Immature natural killer cell (primary cell): ENCODE measurements around the gene TMCO5A. TPM values are rescaled to one million over a fixed set of nuclear protein-coding genes. Genes with fewer than 3 reads are reported as not detected.
"Not testable (repeated sequence)": the region's sequence is repeated elsewhere in the genome, so short reads cannot be mapped to it uniquely, and the experiment has no call there.

Source experiments
- DNase-seq, 3 donors: peaks; one replicate each; pipeline ENCODE4 v3.0.0; 2022; ENCODE audit warnings: mixed read lengths in 1 of 3
- H3K27ac Mint-ChIP-seq, 6 donors: one replicate each; pipeline ENCODE4 v1.8.0; 2020; ENCODE audit warnings: mixed read lengths in 6 of 6, mild to moderate bottlenecking in 5 of 6, inconsistent platforms in 4 of 6, moderate library complexity in 3 of 6
- H3K27me3 Mint-ChIP-seq, 3 donors: one replicate each; pipeline ENCODE4 v1.8.0; 2020 to 2021; ENCODE audit warnings: low read depth in 3 of 3, mild to moderate bottlenecking in 3 of 3, mixed read lengths in 3 of 3, moderate library complexity in 3 of 3, inconsistent platforms in 1 of 3
- H3K36me3 Mint-ChIP-seq, 3 donors: one replicate each; pipeline ENCODE4 v1.8.0; 2020; ENCODE audit warnings: mixed read lengths in 3 of 3, inconsistent platforms in 2 of 3, mild to moderate bottlenecking in 2 of 3
- H3K4me1 Mint-ChIP-seq, 2 donors: one replicate each; pipeline ENCODE4 v1.8.0; 2020; ENCODE audit warnings: inconsistent platforms in 2 of 2, mild to moderate bottlenecking in 2 of 2, mixed read lengths in 2 of 2, moderate library complexity in 1 of 2
- H3K4me3 Mint-ChIP-seq, 5 donors: one replicate each; pipeline ENCODE4 v1.8.0; 2020; ENCODE audit warnings: mild to moderate bottlenecking in 5 of 5, mixed read lengths in 5 of 5, inconsistent platforms in 3 of 5, moderate library complexity in 3 of 5
- H3K9me3 Mint-ChIP-seq, 6 donors: one replicate each; pipeline ENCODE4 v1.8.0; 2020; ENCODE audit warnings: mild to moderate bottlenecking in 6 of 6, mixed read lengths in 6 of 6, inconsistent platforms in 4 of 6, moderate library complexity in 3 of 6
- polyA plus RNA-seq, 3 donors: library from polyadenylated mRNA; unstranded; fragments of 300-500 nt; fragmentation: Illumina TruSeq; gene quantifications; one replicate each; pipeline ENCODE4 v1.2.3, GENCODE V29; 2021

Gene TMCO5A
- polyA plus RNA-seq, 3 donors from 2014 or later = not detected

- Mint-ChIP-seq H3K4me3 (no peak overlapping the region), H3K36me3 (no peaks in the 10 kb centered on the region), H3K27me3 (peaks cover 0 to 2% (median 1%) of the 10 kb centered on the region in 3 donors), H3K4me1 (no peaks in the 10 kb centered on the region), H3K9me3 (peaks cover 0 to 5% (median 2%) of the 10 kb centered on the region in 6 donors), H3K27ac (no peak overlapping the region)
- no peak for DNase-seq
Measured at GRCh38 chr15:37931321-37931720, 3.1 kb upstream of the TMCO5A start.

- no peak overlapping the region for H3K4me3 Mint-ChIP-seq
- DNase-seq = no peak
- H3K36me3 Mint-ChIP-seq = no peaks in the 10 kb centered on the region
- H3K9me3 Mint-ChIP-seq = peaks cover 0 to 5% (median 2%) of the 10 kb centered on the region in 6 donors
- H3K4me1 Mint-ChIP-seq = no peaks in the 10 kb centered on the region
- no peak overlapping the region for H3K27ac Mint-ChIP-seq
- H3K27me3 Mint-ChIP-seq = peaks cover 0 to 2% (median 1%) of the 10 kb centered on the region in 3 donors
Measured at GRCh38 chr15:37931868-37932267, 2.6 kb upstream of the TMCO5A start.

GRCh38 chr15:37932549-37932948 is 1.9 kb upstream of the TMCO5A start:
- no peaks in the 10 kb centered on the region for H3K4me1 Mint-ChIP-seq
- peaks cover 0 to 5% (median 2%) of the 10 kb centered on the region in 6 donors for H3K9me3 Mint-ChIP-seq
- no peak for DNase-seq
- no peak overlapping the region for H3K27ac Mint-ChIP-seq
- no peak overlapping the region for H3K4me3 Mint-ChIP-seq
- H3K36me3 Mint-ChIP-seq = no peaks in the 10 kb centered on the region
- H3K27me3 Mint-ChIP-seq = peaks cover 0 to 2% (median 1%) of the 10 kb centered on the region in 3 donors

GRCh38 chr15:37933666-37934065 is 774 bp upstream of the TMCO5A start:
- Mint-ChIP-seq H3K9me3 (peaks cover 0 to 3% (median 1%) of the 10 kb centered on the region in 6 donors), H3K4me1 (no peaks in the 10 kb centered on the region)

GRCh38 chr15:37940876-37941275 is 6.4 kb downstream of the TMCO5A start:
- no peak for DNase-seq
- H3K9me3 Mint-ChIP-seq = peaks cover 0 to under 1% (median 0%) of the 10 kb centered on the region in 6 donors

More at GRCh38 chr15:37933666-37934065, 774 bp upstream of the TMCO5A start:
- Mint-ChIP-seq H3K4me3 (no peak overlapping the region), H3K27ac (no peak overlapping the region), H3K36me3 (no peaks in the 10 kb centered on the region), H3K27me3 (peaks cover 0 to 2% (median 1%) of the 10 kb centered on the region in 3 donors)
- no peak for DNase-seq

GRCh38 chr15:37941779-37942178 is 7.3 kb downstream of the TMCO5A start:
- H3K4me3 Mint-ChIP-seq = no peak overlapping the region
- H3K27ac Mint-ChIP-seq = no peak overlapping the region
- no peaks in the 10 kb centered on the region for H3K4me1 Mint-ChIP-seq

More at GRCh38 chr15:37940876-37941275, 6.4 kb downstream of the TMCO5A start:
- Mint-ChIP-seq H3K4me3 (no peak overlapping the region), H3K4me1 (no peaks in the 10 kb centered on the region), H3K27ac (no peak overlapping the region), H3K27me3 (peaks cover under 1 to 4% (median 2%) of the 10 kb centered on the region in 3 donors), H3K36me3 (no peaks in the 10 kb centered on the region)

GRCh38 chr15:37951999-37952398 is 17.6 kb downstream of the TMCO5A start:
- no peak overlapping the region for H3K4me3 Mint-ChIP-seq
- H3K9me3 Mint-ChIP-seq = peaks cover 0 to 12% (median 3%) of the 10 kb centered on the region in 6 donors
- no peaks in the 10 kb centered on the region for H3K4me1 Mint-ChIP-seq
- peaks cover 2 to 7% (median 5%) of the 10 kb centered on the region in 3 donors for H3K27me3 Mint-ChIP-seq
- H3K36me3 Mint-ChIP-seq = no peaks in the 10 kb centered on the region
- no peak for DNase-seq
- H3K27ac Mint-ChIP-seq = no peak overlapping the region

More at GRCh38 chr15:37941779-37942178, 7.3 kb downstream of the TMCO5A start:
- no peak for DNase-seq
- peaks cover 0 to 4% (median 0%) of the 10 kb centered on the region in 6 donors for H3K9me3 Mint-ChIP-seq
- H3K27me3 Mint-ChIP-seq = peaks cover 2 to 4% (median 3%) of the 10 kb centered on the region in 3 donors
- H3K36me3 Mint-ChIP-seq = no peaks in the 10 kb centered on the region

GRCh38 chr15:37960742-37961141 is 26.3 kb downstream of the TMCO5A start:
- peaks cover 0 to 14% (median 4%) of the 10 kb centered on the region in 6 donors for H3K9me3 Mint-ChIP-seq
- H3K4me3 Mint-ChIP-seq, H3K36me3 Mint-ChIP-seq, DNase-seq, H3K27ac Mint-ChIP-seq, H3K27me3 Mint-ChIP-seq, H3K4me1 Mint-ChIP-seq: not testable (repeated sequence)

- Mint-ChIP-seq H3K9me3 (peaks cover 0 to 14% (median under 1%) of the 10 kb centered on the region in 6 donors), H3K36me3 (no peaks in the 10 kb centered on the region), H3K4me1 (no peaks in the 10 kb centered on the region), H3K27me3 (peaks cover 0 to 3% (median 3%) of the 10 kb centered on the region in 3 donors), H3K27ac (no peak overlapping the region), H3K4me3 (no peak overlapping the region)
- DNase-seq = no peak
Measured at GRCh38 chr15:37967788-37968187, 33.3 kb downstream of the TMCO5A start.

GRCh38 chr15:37973856-37974255 is 39.4 kb downstream of the TMCO5A start:
- Mint-ChIP-seq H3K27me3 (peaks cover 1 to 13% (median 8%) of the 10 kb centered on the region in 3 donors), H3K4me3 (no peak overlapping the region), H3K36me3 (no peaks in the 10 kb centered on the region), H3K9me3 (peaks cover 0 to 16% (median 0%) of the 10 kb centered on the region in 6 donors), H3K27ac (no peak overlapping the region), H3K4me1 (no peaks in the 10 kb centered on the region)
- no peak for DNase-seq

GRCh38 chr15:37978231-37978630 is 43.8 kb downstream of the TMCO5A start:
- H3K27me3 Mint-ChIP-seq = peaks cover 1 to 13% (median 12%) of the 10 kb centered on the region in 3 donors
- H3K27ac Mint-ChIP-seq = no peak overlapping the region
- no peaks in the 10 kb centered on the region for H3K4me1 Mint-ChIP-seq
- H3K9me3 Mint-ChIP-seq = peaks cover 0 to 8% (median 0%) of the 10 kb centered on the region in 6 donors
- DNase-seq = no peak
- no peak overlapping the region for H3K4me3 Mint-ChIP-seq
- H3K36me3 Mint-ChIP-seq = no peaks in the 10 kb centered on the region

- no peak overlapping the region for H3K27ac Mint-ChIP-seq
- no peaks in the 10 kb centered on the region for H3K4me1 Mint-ChIP-seq
- H3K36me3 Mint-ChIP-seq = no peaks in the 10 kb centered on the region
- no peak overlapping the region for H3K4me3 Mint-ChIP-seq
- H3K9me3 Mint-ChIP-seq = peaks cover 0 to 5% (median 0%) of the 10 kb centered on the region in 6 donors
- H3K27me3 Mint-ChIP-seq = peaks cover 1 to 11% (median 10%) of the 10 kb centered on the region in 3 donors
- no peak for DNase-seq
Measured at GRCh38 chr15:37979671-37980409, 45.4 kb downstream of the TMCO5A start.

GRCh38 chr15:37981201-37981600 is 46.8 kb downstream of the TMCO5A start:
- no peak overlapping the region for H3K27ac Mint-ChIP-seq
- H3K4me3 Mint-ChIP-seq = no peak overlapping the region
- DNase-seq = no peak
- H3K36me3 Mint-ChIP-seq = no peaks in the 10 kb centered on the region
- H3K27me3 Mint-ChIP-seq = peaks cover 1 to 7% (median 7%) of the 10 kb centered on the region in 3 donors
- H3K4me1 Mint-ChIP-seq = no peaks in the 10 kb centered on the region
- H3K9me3 Mint-ChIP-seq = peaks cover 0 to 5% (median 0%) of the 10 kb centered on the region in 6 donors

- no peak for DNase-seq
- H3K9me3 Mint-ChIP-seq = peaks cover 0 to 5% (median 0%) of the 10 kb centered on the region in 6 donors
- H3K27me3 Mint-ChIP-seq = peaks cover 1 to 7% (median 4%) of the 10 kb centered on the region in 3 donors
- H3K36me3 Mint-ChIP-seq = no peaks in the 10 kb centered on the region
- H3K4me3 Mint-ChIP-seq = no peak overlapping the region
- H3K27ac Mint-ChIP-seq = no peak overlapping the region
- H3K4me1 Mint-ChIP-seq = no peaks in the 10 kb centered on the region
Measured at GRCh38 chr15:37981775-37982174, 47.3 kb downstream of the TMCO5A start.
